ENCODE measurements around the gene TENM4. TPM values are rescaled to one million over a fixed set of nuclear protein-coding genes. Genes with fewer than 3 reads are reported as not detected.

TENM4 gene
- total RNA-seq, 2 donors from 2014 or later = 2.6 to 6.8 TPM

DNA sequence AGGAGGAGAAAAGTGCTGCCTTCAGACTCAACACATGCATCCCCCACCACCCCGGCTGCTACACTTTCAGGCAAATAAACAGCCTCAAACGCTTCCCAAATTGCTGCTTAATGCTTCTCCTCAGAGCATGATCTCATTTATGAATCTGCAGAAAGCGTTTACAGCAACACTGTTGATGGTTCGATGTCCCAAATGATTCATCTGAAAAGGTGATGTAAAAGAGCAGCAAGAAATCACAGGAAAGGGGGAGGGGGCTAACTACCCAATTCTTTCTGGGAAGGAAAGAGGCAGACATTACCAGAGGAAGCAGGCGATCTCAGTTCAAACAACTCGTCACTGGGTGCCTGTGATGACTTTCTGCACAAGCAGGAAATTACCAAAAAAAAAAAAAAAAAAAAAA lies 119.6 kb downstream of the TENM4 start:
- intact Hi-C loops (cut with DNase I) = no loop called here
- DNase-seq (ENCODE audit: low spot score) = no peak
- H3K27me3 ChIP-seq (replicated peaks; ENCODE audit: insufficient read depth) = no peaks in the 10 kb centered on the region
- H3K9me3 ChIP-seq = no peaks in the 10 kb centered on the region
- no peak overlapping the region for H3K4me3 ChIP-seq
- H3K36me3 ChIP-seq = no peaks in the 10 kb centered on the region
- no peak overlapping the region for H3K27ac ChIP-seq
- 55% methylated on average over 6 of the region's 6 CpGs for WGBS
- TF ChIP-seq POLR2AphosphoS5 (IDR thresholded peaks at IDR 0.05) (no peak), POLR2A (IDR thresholded peaks at IDR 0.05) (no peak)
- TF ChIP-seq, protein P1, sequence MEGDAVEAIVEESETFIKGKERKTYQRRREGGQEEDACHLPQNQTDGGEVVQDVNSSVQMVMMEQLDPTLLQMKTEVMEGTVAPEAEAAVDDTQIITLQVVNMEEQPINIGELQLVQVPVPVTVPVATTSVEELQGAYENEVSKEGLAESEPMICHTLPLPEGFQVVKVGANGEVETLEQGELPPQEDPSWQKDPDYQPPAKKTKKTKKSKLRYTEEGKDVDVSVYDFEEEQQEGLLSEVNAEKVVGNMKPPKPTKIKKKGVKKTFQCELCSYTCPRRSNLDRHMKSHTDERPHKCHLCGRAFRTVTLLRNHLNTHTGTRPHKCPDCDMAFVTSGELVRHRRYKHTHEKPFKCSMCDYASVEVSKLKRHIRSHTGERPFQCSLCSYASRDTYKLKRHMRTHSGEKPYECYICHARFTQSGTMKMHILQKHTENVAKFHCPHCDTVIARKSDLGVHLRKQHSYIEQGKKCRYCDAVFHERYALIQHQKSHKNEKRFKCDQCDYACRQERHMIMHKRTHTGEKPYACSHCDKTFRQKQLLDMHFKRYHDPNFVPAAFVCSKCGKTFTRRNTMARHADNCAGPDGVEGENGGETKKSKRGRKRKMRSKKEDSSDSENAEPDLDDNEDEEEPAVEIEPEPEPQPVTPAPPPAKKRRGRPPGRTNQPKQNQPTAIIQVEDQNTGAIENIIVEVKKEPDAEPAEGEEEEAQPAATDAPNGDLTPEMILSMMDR (IDR thresholded peaks at IDR 0.05) = no peak
- H3K4me1 ChIP-seq (replicated peaks) = no peaks in the 10 kb centered on the region

DNA sequence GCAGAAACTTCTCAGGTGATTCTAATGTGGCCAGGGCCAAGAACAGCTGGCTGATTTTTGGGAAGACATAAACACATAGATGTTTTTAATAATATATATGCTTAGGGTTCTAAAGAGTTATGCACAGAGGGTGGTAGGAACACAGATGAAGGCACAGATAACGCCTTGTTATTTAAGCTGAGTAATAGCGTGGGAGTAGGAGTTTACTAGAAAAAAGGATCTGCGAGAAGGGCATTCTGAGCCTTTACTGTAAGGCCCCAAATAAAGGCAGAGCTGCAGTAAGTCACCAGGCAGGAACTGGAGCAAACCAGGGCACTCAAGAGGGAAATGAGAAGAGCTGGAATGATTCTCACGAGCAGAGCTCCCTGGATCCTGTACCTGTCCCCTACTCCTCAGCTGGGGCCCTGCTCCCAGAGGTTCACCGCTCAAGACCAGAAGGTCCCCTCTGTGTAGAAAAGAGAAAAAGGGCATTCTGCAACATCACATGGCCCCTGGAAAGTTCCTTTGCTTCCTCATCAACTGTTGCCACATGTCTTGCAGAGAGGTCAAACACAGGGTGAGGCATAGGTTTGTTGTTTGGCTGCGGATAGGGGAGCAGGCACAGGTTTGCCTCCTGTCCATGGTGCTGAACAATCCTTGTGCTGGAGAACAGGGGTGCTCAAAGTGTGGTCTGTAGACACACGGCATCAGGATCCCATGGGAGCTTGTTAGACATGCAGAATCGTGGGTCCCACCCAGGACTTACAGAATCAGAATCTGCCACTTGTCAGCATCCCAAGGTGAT lies 125.7 kb downstream of the TENM4 start:
- TF ChIP-seq POLR2A (IDR thresholded peaks at IDR 0.05) = no peak
- TF ChIP-seq, protein P1 (IDR thresholded peaks at IDR 0.05) = no peak
- TF ChIP-seq POLR2AphosphoS5 (IDR thresholded peaks at IDR 0.05) = no peak

GRCh38 chr11:79313530-79313913 lies 127.3 kb downstream of the TENM4 start:
- Histone ChIP-seq H3K36me3 (no peaks in the 10 kb centered on the region), H3K4me3 (no peak overlapping the region), H3K27ac (no peak overlapping the region), H3K27me3 (replicated peaks; ENCODE audit: insufficient read depth) (no peaks in the 10 kb centered on the region), H3K4me1 (replicated peaks) (no peaks in the 10 kb centered on the region), H3K9me3 (no peaks in the 10 kb centered on the region)
- DNase-seq (ENCODE audit: low spot score) = no peak
- TF ChIP-seq, protein P1 (IDR thresholded peaks at IDR 0.05) = no peak
- WGBS = 67% methylated on average over 4 of the region's 4 CpGs
- intact Hi-C loops (cut with DNase I) = no loop called here

More for the DNA sequence above, 125.7 kb downstream of the TENM4 start:
- Histone ChIP-seq H3K27ac (no peak overlapping the region), H3K36me3 (no peaks in the 10 kb centered on the region), H3K4me3 (no peak overlapping the region), H3K4me1 (replicated peaks) (no peaks in the 10 kb centered on the region), H3K27me3 (replicated peaks; ENCODE audit: insufficient read depth) (no peaks in the 10 kb centered on the region), H3K9me3 (no peaks in the 10 kb centered on the region)
- 60% methylated on average over 8 of the region's 8 CpGs for WGBS
- intact Hi-C loops (cut with DNase I) = no loop called here
- no peak for DNase-seq (ENCODE audit: low spot score)

GRCh38 chr11:79312617-79313529 lies 128.0 kb downstream of the TENM4 start:
- 64% methylated on average over 6 of the region's 6 CpGs for WGBS
- Histone ChIP-seq H3K27me3 (replicated peaks; ENCODE audit: insufficient read depth) (no peaks in the 10 kb centered on the region), H3K36me3 (no peaks in the 10 kb centered on the region), H3K9me3 (no peaks in the 10 kb centered on the region), H3K27ac (no peak overlapping the region), H3K4me3 (no peak overlapping the region), H3K4me1 (replicated peaks) (no peaks in the 10 kb centered on the region)
- DNase-seq (ENCODE audit: low spot score) = no peak
- intact Hi-C loops (cut with DNase I) = no loop called here
- TF ChIP-seq POLR2AphosphoS5 (IDR thresholded peaks at IDR 0.05) (no peak), POLR2A (IDR thresholded peaks at IDR 0.05) (no peak)
- TF ChIP-seq, protein P1 (IDR thresholded peaks at IDR 0.05) = no peak
